ENCODE results near the gene CPSF4L. TPM values are rescaled to one million over a fixed set of nuclear protein-coding genes. Genes with fewer than 3 reads are reported as not detected.

Gene CPSF4L
- total RNA-seq, 1 experiment from 2014 or later: not detected

DNA sequence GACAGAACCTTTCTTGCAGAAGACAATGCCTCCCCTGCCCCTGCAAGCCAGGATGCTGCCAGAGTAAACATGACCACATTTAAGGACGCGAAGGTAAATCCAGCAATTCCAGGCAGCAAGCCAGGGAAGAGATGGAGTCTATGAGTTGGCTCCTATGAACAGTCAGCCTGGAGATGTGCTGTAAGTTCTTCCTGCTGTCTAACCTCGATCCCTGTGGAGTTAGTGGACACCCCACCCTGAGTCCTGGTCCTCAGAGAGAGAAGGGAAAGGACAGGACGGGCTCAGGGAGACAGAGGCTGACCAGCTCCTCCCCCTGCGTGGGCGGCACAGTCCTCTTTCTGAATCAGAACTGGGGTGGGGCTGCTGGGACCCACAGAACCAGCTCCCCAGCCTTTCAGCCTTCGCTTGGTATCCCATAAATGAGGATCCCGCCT is 25.2 kb upstream of the CPSF4L start (continued):
- TF ChIP-seq FOXJ3 (CRISPR knock-in tag; IDR thresholded peaks at IDR 0.05; ENCODE audit: borderline replicate concordance) (no peak), NFE2L1 (CRISPR knock-in tag; IDR thresholded peaks at IDR 0.05) (no peak), FOXK1 (CRISPR knock-in tag; IDR thresholded peaks at IDR 0.05) (no peak), CBFB (CRISPR knock-in tag; IDR thresholded peaks at IDR 0.05; ENCODE audit: low read depth) (no peak), ZBTB21 (CRISPR knock-in tag; IDR thresholded peaks at IDR 0.05; ENCODE audit: borderline replicate concordance) (no peak), E2F4 (CRISPR knock-in tag; IDR thresholded peaks at IDR 0.05; ENCODE audit: borderline replicate concordance, low read depth) (no peak), ERG (CRISPR knock-in tag; IDR thresholded peaks at IDR 0.05) (no peak), TEAD4 (CRISPR knock-in tag; IDR thresholded peaks at IDR 0.05) (no peak), ZNF317 (CRISPR knock-in tag; IDR thresholded peaks at IDR 0.05; ENCODE audit: borderline replicate concordance, low read depth) (no peak)
- TF ChIP-seq, protein P1, sequence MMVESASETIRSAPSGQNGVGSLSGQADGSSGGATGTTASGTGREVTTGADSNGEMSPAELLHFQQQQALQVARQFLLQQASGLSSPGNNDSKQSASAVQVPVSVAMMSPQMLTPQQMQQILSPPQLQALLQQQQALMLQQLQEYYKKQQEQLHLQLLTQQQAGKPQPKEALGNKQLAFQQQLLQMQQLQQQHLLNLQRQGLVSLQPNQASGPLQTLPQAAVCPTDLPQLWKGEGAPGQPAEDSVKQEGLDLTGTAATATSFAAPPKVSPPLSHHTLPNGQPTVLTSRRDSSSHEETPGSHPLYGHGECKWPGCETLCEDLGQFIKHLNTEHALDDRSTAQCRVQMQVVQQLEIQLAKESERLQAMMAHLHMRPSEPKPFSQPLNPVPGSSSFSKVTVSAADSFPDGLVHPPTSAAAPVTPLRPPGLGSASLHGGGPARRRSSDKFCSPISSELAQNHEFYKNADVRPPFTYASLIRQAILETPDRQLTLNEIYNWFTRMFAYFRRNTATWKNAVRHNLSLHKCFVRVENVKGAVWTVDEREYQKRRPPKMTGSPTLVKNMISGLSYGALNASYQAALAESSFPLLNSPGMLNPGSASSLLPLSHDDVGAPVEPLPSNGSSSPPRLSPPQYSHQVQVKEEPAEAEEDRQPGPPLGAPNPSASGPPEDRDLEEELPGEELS (CRISPR knock-in tag; IDR thresholded peaks at IDR 0.05): no peak

DNA sequence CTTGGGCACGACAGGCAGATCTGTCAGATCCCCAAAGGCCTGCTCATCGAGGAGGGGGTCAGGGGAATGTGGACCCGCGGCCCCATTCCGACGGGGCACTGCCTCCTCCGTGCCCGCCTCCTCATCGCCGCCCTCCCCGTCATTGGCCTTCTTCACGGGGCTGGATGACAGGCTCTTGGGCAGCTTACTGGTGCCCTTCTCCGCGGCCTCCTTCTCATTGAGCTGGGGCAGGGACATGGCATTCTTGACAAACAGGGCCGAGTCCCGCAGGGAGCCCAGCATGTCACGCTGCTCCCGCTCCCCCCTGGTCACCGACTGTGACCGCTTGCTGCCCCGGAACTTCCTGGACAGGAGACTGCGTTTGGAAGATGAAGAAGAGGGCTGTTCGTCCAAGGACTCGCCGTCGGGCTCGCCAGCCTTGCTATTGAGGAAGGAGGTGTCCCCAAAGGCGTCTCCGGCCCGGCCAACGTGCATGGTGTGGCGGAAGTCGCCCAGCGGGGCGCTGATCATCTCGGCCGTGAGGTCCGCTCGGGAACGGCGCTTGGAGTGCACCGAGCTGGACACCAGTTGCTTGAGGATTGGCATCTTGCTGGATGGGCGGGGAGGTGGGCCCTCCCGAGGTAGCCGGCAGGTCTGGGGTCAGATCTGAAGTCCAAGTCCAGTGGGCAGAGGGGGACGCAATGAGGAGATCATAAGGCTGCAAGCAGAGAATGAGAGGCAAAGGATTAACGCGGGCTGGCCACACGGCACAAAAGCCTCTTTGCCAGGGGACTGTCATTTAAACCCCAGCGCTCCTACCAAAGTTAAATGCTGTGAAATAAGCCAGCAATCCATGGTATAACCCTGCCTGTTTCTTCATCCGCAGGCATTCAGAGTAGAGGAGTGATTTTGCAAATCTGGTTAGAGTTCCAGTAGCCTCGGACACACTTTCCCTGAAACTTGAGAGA is 24.5 kb upstream of the CPSF4L start:
- H3K36me3 Mint-ChIP-seq: peaks cover 2% of the 10 kb centered on the region; the same call in 1 of the 2 replicates
- H3K27ac Mint-ChIP-seq: peak overlapping the region; percentile 88
- H3K27me3 Mint-ChIP-seq (ENCODE audit: low read depth): no peaks in the 10 kb centered on the region
- DNase-seq (ENCODE audit: low spot score) (no peak), ATAC-seq (no peak)
- TF ChIP-seq SMAD3 (CRISPR knock-in tag; IDR thresholded peaks at IDR 0.05; ENCODE audit: borderline replicate concordance) (no peak), NR1H2 (CRISPR knock-in tag; IDR thresholded peaks at IDR 0.05) (no peak), SOX15 (CRISPR knock-in tag; IDR thresholded peaks at IDR 0.05) (no peak)
- H3K4me3 Mint-ChIP-seq: no peak overlapping the region
- CTCF ChIA-PET: no interaction called here
- no peaks in the 10 kb centered on the region for H3K9me3 Mint-ChIP-seq
- peaks cover 32% of the 10 kb centered on the region for H3K4me1 Mint-ChIP-seq
- POLR2A ChIA-PET: no interaction called here

- Mint-ChIP-seq H3K27me3 (ENCODE audit: low read depth) (no peaks in the 10 kb centered on the region), H3K4me3 (no peak overlapping the region), H3K27ac (no peak overlapping the region), H3K4me1 (peaks cover 28% of the 10 kb centered on the region), H3K9me3 (no peaks in the 10 kb centered on the region), H3K36me3 (peaks cover 2% of the 10 kb centered on the region; the same call in 1 of the 2 replicates)
- no peak for DNase-seq (ENCODE audit: low spot score)
- ATAC-seq: no peak
- POLR2A ChIA-PET: no interaction called here
- CTCF ChIA-PET: no interaction called here
- TF ChIP-seq SMAD3 (CRISPR knock-in tag; IDR thresholded peaks at IDR 0.05; ENCODE audit: borderline replicate concordance) (no peak), ZNF423 (CRISPR knock-in tag; IDR thresholded peaks at IDR 0.05) (no peak), E2F1 (CRISPR knock-in tag; IDR thresholded peaks at IDR 0.05) (no peak), ZNF425 (CRISPR knock-in tag; conservative IDR thresholded peaks at IDR 0.05) (no peak), ESRRA (CRISPR knock-in tag; IDR thresholded peaks at IDR 0.05; ENCODE audit: borderline replicate concordance) (no peak)
- TF ChIP-seq, protein P2, sequence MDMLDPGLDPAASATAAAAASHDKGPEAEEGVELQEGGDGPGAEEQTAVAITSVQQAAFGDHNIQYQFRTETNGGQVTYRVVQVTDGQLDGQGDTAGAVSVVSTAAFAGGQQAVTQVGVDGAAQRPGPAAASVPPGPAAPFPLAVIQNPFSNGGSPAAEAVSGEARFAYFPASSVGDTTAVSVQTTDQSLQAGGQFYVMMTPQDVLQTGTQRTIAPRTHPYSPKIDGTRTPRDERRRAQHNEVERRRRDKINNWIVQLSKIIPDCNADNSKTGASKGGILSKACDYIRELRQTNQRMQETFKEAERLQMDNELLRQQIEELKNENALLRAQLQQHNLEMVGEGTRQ (CRISPR knock-in tag; IDR thresholded peaks at IDR 0.05): no peak
- TF ChIP-seq, protein P3, sequence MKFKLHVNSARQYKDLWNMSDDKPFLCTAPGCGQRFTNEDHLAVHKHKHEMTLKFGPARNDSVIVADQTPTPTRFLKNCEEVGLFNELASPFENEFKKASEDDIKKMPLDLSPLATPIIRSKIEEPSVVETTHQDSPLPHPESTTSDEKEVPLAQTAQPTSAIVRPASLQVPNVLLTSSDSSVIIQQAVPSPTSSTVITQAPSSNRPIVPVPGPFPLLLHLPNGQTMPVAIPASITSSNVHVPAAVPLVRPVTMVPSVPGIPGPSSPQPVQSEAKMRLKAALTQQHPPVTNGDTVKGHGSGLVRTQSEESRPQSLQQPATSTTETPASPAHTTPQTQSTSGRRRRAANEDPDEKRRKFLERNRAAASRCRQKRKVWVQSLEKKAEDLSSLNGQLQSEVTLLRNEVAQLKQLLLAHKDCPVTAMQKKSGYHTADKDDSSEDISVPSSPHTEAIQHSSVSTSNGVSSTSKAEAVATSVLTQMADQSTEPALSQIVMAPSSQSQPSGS (CRISPR knock-in tag; IDR thresholded peaks at IDR 0.05; ENCODE audit: borderline replicate concordance, low read depth): no peak
- TF ChIP-seq, protein P4, sequence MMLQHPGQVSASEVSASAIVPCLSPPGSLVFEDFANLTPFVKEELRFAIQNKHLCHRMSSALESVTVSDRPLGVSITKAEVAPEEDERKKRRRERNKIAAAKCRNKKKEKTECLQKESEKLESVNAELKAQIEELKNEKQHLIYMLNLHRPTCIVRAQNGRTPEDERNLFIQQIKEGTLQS (CRISPR knock-in tag; conservative IDR thresholded peaks at IDR 0.05): no peak
These were observed 23.9 kb upstream of the CPSF4L start for GRCh38 chr17:73285603-73285908.

All from WTC11 (cell line).